Retinal pigment epithelial cell (primary cell): ENCODE measurements around the gene SRPRA.

Experiments used
- DNase-seq: peaks from one replicate; pipeline ENCODE4 v3.0.0-alpha.2; 2010; ENCODE audit warnings: low read depth
- H3K4me3 ChIP-seq: 2 replicates; pipeline ENCODE4 v1.5.1; 2011; ENCODE audit warnings: mild to moderate bottlenecking, low read length, control low read depth, moderate library complexity
- TF ChIP-seq, protein P1 (sequence below): conservative IDR thresholded peaks from 2 replicates; pipeline ENCODE4 v1.5.1; 2011; ENCODE audit warnings: low read depth, low read length, control low read depth, inconsistent platforms

The SRPRA gene

DNA sequence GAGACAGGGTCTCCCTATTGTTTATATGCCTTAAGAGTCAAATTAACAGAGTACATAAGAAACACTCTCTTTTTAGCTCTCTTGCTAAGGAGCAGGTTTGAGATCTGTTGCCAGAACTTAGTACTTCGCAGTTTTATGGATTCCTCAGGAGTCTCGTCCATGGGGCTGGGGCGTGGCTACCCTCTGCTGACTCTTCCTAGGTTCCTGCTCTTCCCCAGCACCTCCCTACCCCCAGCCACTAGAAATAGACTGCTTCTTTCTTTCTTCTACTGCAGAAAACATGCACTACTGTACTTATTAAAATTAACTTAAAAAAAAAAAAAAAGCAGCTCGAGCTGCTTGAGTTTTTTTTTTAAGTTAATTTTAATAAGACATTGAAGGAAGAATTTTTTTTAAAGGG is 49.1 kb downstream of the SRPRA start:
- no peak for DNase-seq
- TF ChIP-seq, protein P1, sequence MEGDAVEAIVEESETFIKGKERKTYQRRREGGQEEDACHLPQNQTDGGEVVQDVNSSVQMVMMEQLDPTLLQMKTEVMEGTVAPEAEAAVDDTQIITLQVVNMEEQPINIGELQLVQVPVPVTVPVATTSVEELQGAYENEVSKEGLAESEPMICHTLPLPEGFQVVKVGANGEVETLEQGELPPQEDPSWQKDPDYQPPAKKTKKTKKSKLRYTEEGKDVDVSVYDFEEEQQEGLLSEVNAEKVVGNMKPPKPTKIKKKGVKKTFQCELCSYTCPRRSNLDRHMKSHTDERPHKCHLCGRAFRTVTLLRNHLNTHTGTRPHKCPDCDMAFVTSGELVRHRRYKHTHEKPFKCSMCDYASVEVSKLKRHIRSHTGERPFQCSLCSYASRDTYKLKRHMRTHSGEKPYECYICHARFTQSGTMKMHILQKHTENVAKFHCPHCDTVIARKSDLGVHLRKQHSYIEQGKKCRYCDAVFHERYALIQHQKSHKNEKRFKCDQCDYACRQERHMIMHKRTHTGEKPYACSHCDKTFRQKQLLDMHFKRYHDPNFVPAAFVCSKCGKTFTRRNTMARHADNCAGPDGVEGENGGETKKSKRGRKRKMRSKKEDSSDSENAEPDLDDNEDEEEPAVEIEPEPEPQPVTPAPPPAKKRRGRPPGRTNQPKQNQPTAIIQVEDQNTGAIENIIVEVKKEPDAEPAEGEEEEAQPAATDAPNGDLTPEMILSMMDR: no peak

DNA sequence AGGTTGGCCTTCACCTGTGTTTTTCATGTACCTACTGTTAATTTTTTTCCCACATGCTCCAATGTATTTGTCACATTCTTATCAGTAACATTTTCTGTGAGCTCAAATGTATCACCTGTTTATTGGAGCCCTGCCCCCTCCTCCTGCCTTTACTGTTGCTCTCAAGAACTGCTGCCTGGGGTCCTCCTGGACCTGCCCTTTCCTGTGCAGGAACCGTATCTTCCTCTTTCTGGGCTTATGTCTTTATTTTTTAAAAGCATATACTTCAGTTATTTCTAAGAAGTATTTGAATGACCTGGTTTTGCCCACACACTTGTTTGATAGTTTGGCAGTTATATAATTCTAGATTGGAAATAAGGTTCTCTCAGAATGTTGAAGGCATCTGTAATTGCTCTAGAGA is 51.2 kb downstream of the SRPRA start:
- DNase-seq: no peak
- H3K4me3 ChIP-seq: no peak overlapping the region
- TF ChIP-seq, protein P1: no peak

More for the DNA sequence above, 49.1 kb downstream of the SRPRA start:
- no peak overlapping the region for H3K4me3 ChIP-seq

DNA sequence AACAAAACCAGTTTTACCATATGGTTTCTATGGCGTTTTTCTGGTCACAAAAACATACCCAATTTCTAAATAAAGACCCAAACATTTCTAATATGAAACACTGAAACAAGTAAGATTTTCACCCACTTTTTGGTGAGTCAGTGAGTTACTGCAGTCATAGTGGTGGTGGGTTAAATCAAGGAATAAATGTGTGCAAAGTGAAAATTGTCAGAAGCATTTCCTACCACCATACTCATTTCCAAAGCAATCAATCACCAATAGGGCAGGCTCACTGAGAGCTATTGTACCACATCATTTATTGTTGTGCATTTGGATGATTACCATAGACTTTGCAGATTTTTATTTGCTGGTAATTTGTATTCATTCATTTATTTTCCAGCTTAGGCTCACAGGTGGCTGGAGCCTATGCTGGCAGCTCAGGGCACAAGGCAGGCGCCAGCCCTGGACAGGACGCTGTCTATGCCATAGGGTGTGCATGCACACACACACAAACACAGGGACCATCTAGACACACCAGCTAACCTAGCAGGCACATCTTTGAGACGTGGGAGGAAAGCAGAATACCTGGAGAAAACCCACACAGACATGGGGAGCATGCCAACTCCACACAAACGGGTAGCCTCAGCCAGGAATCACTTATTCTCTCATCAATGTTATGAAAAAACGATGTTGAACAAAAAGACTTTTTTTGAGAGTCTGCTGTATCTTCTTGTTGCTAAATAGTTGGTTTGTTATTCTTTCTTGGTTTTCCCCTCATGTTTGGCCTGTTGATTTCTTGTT is 52.0 kb downstream of the SRPRA start:
- TF ChIP-seq, protein P1: no peak
- DNase-seq: no peak
- no peak overlapping the region for H3K4me3 ChIP-seq

DNA sequence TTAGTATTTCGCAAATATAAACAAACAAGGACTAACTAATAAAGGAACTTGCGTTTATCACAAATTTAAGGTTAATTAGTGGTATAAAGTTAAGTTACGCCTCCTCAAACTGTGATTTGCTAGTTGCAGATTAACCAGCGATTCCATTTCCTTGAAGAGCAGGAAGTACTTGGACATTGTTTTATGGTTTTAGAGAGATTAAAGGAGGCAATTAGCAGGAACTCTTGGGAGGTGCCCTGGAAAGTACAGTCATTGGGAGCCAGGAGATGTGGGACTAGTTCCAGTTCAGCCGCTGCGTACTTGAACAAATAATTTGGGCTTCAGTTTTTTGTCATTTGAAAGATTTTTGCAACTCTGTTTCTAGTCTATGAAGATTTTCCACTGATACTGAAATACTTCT is 53.9 kb downstream of the SRPRA start:
- no peak for DNase-seq
- no peak overlapping the region for H3K4me3 ChIP-seq
- TF ChIP-seq, protein P1: no peak

DNA sequence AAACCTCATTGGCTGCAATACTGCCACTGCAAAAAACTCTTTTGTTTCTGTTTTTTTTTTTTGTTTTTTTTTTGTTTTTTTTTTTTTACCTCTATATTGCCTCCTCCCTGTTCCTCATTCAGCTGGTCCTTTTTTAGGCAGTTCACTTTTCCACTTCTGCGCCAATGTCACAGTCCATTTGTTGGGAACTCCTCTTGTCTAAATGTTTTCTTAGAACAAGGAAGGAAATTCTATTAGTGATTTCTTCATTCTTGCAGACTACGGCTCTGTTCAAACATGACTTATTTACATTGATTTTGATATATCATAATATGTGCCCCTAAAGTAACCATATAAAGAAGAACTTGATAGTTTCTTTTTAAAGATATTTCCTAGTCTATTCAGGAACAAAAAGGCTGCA is 54.3 kb downstream of the SRPRA start:
- DNase-seq: no peak
- TF ChIP-seq, protein P1: no peak
- no peak overlapping the region for H3K4me3 ChIP-seq
